Measurements from ENCODE around the gene MTF2. TPM values are rescaled to one million over a fixed set of nuclear protein-coding genes. Genes with fewer than 3 reads are reported as not detected.

Gene MTF2
- total RNA-seq, 1 experiment from 2014 or later = 110 TPM

DNA sequence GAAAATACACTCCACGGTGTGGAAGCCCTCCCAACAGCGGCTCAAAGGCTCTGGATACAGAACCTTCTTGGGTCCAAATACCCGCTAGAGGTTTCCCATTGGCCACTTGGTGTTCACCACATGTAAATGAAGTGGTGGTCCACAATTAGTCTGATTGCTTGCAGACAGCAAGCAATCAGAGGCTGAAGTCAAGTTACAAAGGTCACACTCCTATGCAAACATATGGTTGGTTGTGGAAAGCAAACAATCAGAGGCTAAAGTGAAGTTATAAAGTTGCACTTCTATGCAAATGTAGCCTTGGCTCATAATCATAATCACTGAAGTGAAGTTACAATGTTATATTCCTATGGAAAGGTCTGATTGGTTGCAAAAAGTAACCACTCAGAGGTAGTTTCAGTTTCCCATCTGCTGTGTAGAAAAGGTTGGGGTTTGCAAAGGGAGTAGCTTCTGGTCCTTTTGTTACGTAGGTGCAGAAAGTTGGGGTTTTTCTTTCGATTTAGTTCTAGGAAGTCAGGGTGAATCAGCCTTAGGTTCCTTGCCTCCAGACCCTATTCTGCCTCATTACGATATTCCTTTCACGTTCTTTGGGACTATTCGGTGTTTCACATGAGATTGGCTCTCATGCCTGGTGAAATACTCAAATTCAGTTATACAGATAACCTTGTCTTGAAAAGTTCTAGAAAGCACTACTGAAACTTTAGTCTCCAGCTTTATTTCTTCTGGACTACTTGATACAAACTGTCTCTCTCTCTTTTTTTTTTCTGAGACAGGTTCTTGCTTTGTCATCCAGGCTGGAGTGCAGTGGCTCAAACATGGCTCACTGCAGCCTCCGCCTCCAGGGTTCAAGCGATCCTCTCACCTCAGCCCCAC is 36.7 kb upstream of the MTF2 start:
- Mint-ChIP-seq H3K9me3 (no peaks in the 10 kb centered on the region; a peak in 1 of 5 replicates), H3K4me1 (no peaks in the 10 kb centered on the region), H3K27me3 (ENCODE audit: low read depth) (no peaks in the 10 kb centered on the region), H3K36me3 (ENCODE audit: insufficient read depth in 1 of 3, low read depth in 3 of 3) (no peaks in the 10 kb centered on the region), H3K27ac (no peak overlapping the region), H3K4me3 (no peak overlapping the region)
- WGBS (ENCODE audit: extremely low coverage, insufficient read length, low lambda C conversion rate) = no CpG with 5 or more reads among the region's 10 CpGs
- Histone ChIP-seq H4K20me1 (ENCODE audit: control insufficient read depth, insufficient read depth, insufficient read length) (no peaks in the 10 kb centered on the region), H3K4me2 (ENCODE audit: insufficient read depth, insufficient read length, low read length) (no peak overlapping the region), H3K27ac (ENCODE audit: insufficient read length, low read depth, low read length) (no peak overlapping the region), H3K14ac (ENCODE audit: insufficient read depth, low read length) (no peak overlapping the region), H2BK120ac (ENCODE audit: low read depth, low read length, poor library complexity, severe bottlenecking) (no peak overlapping the region), H2AK5ac (ENCODE audit: insufficient read length, low read length) (no peak overlapping the region), H4K5ac (ENCODE audit: insufficient read length, low read depth, low read length) (no peak overlapping the region), H3K9me3 (ENCODE audit: control insufficient read depth, low read depth, low read length) (no peaks in the 10 kb centered on the region), H3K4ac (ENCODE audit: low read depth, low read length) (no peak overlapping the region), H3K18ac (ENCODE audit: insufficient read length, low read depth, low read length) (no peak overlapping the region), H3K23me2 (ENCODE audit: insufficient read length, low read depth, low read length, poor library complexity, severe bottlenecking) (no peaks in the 10 kb centered on the region), H3K56ac (ENCODE audit: insufficient read length, low read depth, low read length) (no peak overlapping the region), H3T11ph (ENCODE audit: low read length) (no peak overlapping the region), H3K23ac (ENCODE audit: insufficient read length, low read depth, low read length) (no peak overlapping the region), H2AFZ (ENCODE audit: low read length) (no peak overlapping the region), H2BK20ac (ENCODE audit: low read depth, low read length, poor library complexity, severe bottlenecking) (no peak overlapping the region), H3K4me1 (ENCODE audit: insufficient read depth, low read length) (no peaks in the 10 kb centered on the region), H3K27me3 (ENCODE audit: insufficient read depth, low read length) (no peaks in the 10 kb centered on the region), H3K79me2 (ENCODE audit: insufficient read depth, low read length) (no peaks in the 10 kb centered on the region), H2BK5ac (ENCODE audit: insufficient read length, low read length) (no peak overlapping the region), H4K91ac (ENCODE audit: insufficient read length, low read depth, low read length) (no peak overlapping the region), H2BK12ac (ENCODE audit: insufficient read length, low read depth, low read length) (no peak overlapping the region), H3K79me1 (ENCODE audit: insufficient read depth, low read depth, low read length, poor library complexity, severe bottlenecking) (no peaks in the 10 kb centered on the region), H4K8ac (replicated peaks; ENCODE audit: insufficient read length, low read depth, low read length) (no peak overlapping the region), H3K9ac (ENCODE audit: extremely low read depth, insufficient read length, low read length) (no peak overlapping the region), H2BK15ac (ENCODE audit: low read depth, low read length) (no peak overlapping the region)
- TF ChIP-seq, protein P1, sequence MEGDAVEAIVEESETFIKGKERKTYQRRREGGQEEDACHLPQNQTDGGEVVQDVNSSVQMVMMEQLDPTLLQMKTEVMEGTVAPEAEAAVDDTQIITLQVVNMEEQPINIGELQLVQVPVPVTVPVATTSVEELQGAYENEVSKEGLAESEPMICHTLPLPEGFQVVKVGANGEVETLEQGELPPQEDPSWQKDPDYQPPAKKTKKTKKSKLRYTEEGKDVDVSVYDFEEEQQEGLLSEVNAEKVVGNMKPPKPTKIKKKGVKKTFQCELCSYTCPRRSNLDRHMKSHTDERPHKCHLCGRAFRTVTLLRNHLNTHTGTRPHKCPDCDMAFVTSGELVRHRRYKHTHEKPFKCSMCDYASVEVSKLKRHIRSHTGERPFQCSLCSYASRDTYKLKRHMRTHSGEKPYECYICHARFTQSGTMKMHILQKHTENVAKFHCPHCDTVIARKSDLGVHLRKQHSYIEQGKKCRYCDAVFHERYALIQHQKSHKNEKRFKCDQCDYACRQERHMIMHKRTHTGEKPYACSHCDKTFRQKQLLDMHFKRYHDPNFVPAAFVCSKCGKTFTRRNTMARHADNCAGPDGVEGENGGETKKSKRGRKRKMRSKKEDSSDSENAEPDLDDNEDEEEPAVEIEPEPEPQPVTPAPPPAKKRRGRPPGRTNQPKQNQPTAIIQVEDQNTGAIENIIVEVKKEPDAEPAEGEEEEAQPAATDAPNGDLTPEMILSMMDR (conservative IDR thresholded peaks at IDR 0.05) = no peak
- DNase-seq = no peak
